IMR-90 (cell line): Measurements from ENCODE around the gene SMG5. TPM values are rescaled to one million over a fixed set of nuclear protein-coding genes. Genes with fewer than 3 reads are reported as not detected.

Experiments
- ATAC-seq: fragments of 200-7000 bp; cut with Tn5 transposase; 2 replicates; pipeline ENCODE4 v1.9.1; 2020; ENCODE audit warnings: low read depth, mild to moderate bottlenecking, moderate library complexity
- BruUV-seq: library from RNA; stranded (reverse); fragments of 400-500 nt; replicated peaks from 2 replicates; lab custom pipeline; 2021; lab: Mats Ljungman, UMichigan
- CTCF ChIA-PET: fragments of 300-600 bp; formaldehyde crosslinking; extraction: SDS; loops from one replicate; lab custom pipeline; 2021; ENCODE audit warnings: antibody characterized with exemption; lab: Yijun Ruan, JAX
- POLR2A ChIA-PET: fragments of 300-600 bp; sonication (Branson Sonifier 250); formaldehyde crosslinking; loops from one replicate; lab custom pipeline; 2022; ENCODE audit warnings: antibody characterized with exemption; ENCODE audit not compliant: unreplicated experiment; lab: Charles Lee
- DNase-seq: peaks from one replicate; pipeline ENCODE4 v3.0.0; 2013
- H2AFZ ChIP-seq: replicated peaks from 2 replicates; pipeline ENCODE3; 2013; ENCODE audit warnings: low read length, mild to moderate bottlenecking; ENCODE audit not compliant: poor library complexity
- H2AK5ac ChIP-seq: 2 replicates; pipeline ENCODE4 v1.6.1; 2013; ENCODE audit warnings: low read depth, low read length, inconsistent platforms
- H2AK9ac ChIP-seq: replicated peaks from 2 replicates; pipeline ENCODE3; 2013; ENCODE audit warnings: mild to moderate bottlenecking, low read depth, low read length, moderate library complexity; ENCODE audit not compliant: poor library complexity
- H2BK120ac ChIP-seq: 2 replicates; pipeline ENCODE4 v1.6.1; 2013; ENCODE audit warnings: low read depth, low read length, inconsistent platforms
- H2BK15ac ChIP-seq: 3 replicates; pipeline ENCODE4 v1.6.1; 2013; ENCODE audit warnings: low read depth, low read length, inconsistent platforms
- H2BK20ac ChIP-seq: 2 replicates; pipeline ENCODE4 v1.6.1; 2013; ENCODE audit warnings: low read depth, mild to moderate bottlenecking, inconsistent platforms, low read length, moderate library complexity
- H2BK5ac ChIP-seq: 2 replicates; pipeline ENCODE4 v1.6.1; 2013; ENCODE audit warnings: mild to moderate bottlenecking, low read depth, low read length, inconsistent platforms; ENCODE audit not compliant: poor library complexity, severe bottlenecking
- H3K14ac ChIP-seq: replicated peaks from 2 replicates; pipeline ENCODE4 v1.6.1; 2013; ENCODE audit warnings: low read depth, low read length, inconsistent platforms
- H3K18ac ChIP-seq: 2 replicates; pipeline ENCODE4 v1.6.1; 2013; ENCODE audit warnings: low read depth, low read length, control low read depth
- H3K23ac ChIP-seq: 2 replicates; pipeline ENCODE4 v1.6.1; 2013; ENCODE audit warnings: low read depth, low read length, inconsistent platforms
- H3K27ac ChIP-seq: 2 replicates; pipeline ENCODE4 v1.5.1; 2013; ENCODE audit warnings: mild to moderate bottlenecking, control low read depth, low read length; ENCODE audit not compliant: insufficient read depth
- H3K27me3 ChIP-seq: 2 replicates; pipeline ENCODE4 v1.6.1; 2013; ENCODE audit warnings: low read length; ENCODE audit not compliant: control insufficient read depth, insufficient read depth
- H3K36me3 ChIP-seq: 2 replicates; pipeline ENCODE4 v1.6.1; 2013; ENCODE audit warnings: low read length, mixed read lengths; ENCODE audit not compliant: control insufficient read depth, insufficient read depth
- H3K4ac ChIP-seq: 2 replicates; pipeline ENCODE4 v1.6.1; 2013; ENCODE audit warnings: low read depth, low read length, inconsistent platforms
- H3K4me1 ChIP-seq: 2 replicates; pipeline ENCODE4 v1.6.1; 2013; ENCODE audit warnings: low read length, mixed read lengths; ENCODE audit not compliant: control insufficient read depth, insufficient read depth
- H3K4me2 ChIP-seq: 2 replicates; pipeline ENCODE4 v1.6.1; 2013; ENCODE audit warnings: low read depth, mild to moderate bottlenecking, control low read depth, low read length, moderate library complexity
- H3K4me3 ChIP-seq: 2 replicates; pipeline ENCODE4 v1.5.1; 2013; ENCODE audit warnings: low read depth, mild to moderate bottlenecking, control low read depth, low read length, moderate library complexity; ENCODE audit not compliant: insufficient read depth
- H3K56ac ChIP-seq: 2 replicates; pipeline ENCODE4 v1.6.1; 2013; ENCODE audit warnings: low read length, inconsistent platforms; ENCODE audit not compliant: insufficient read depth; ENCODE audit errors: extremely low read depth
- H3K79me1 ChIP-seq, 2 experiments: 2 replicates each; pipeline ENCODE4 v1.6.1; 2013; ENCODE audit warnings: low read length in 2 of 2, inconsistent platforms in 1 of 2, low read depth in 1 of 2
- H3K9ac ChIP-seq: 2 replicates; pipeline ENCODE4 v1.6.1; 2013; ENCODE audit warnings: low read depth, low read length, control low read depth
- H3K9me1 ChIP-seq: 2 replicates; pipeline ENCODE4 v1.6.1; 2013; ENCODE audit warnings: low read length, inconsistent platforms; ENCODE audit not compliant: insufficient read depth
- H3K9me3 ChIP-seq: 2 replicates; pipeline ENCODE4 v1.6.1; 2013; ENCODE audit warnings: low read length; ENCODE audit not compliant: control insufficient read depth, insufficient read depth
- H4K20me1 ChIP-seq: 2 replicates; pipeline ENCODE4 v1.6.1; 2013; ENCODE audit warnings: low read length, inconsistent platforms; ENCODE audit not compliant: insufficient read depth
- H4K5ac ChIP-seq: 2 replicates; pipeline ENCODE4 v1.6.1; 2013; ENCODE audit warnings: mild to moderate bottlenecking, low read depth, low read length, control low read depth
- H4K8ac ChIP-seq, 2 experiments: 2 replicates each; pipeline ENCODE4 v1.6.1; 2013; ENCODE audit warnings: low read depth in 2 of 2, low read length in 2 of 2, control low read depth in 1 of 2, inconsistent platforms in 1 of 2
- H4K91ac ChIP-seq: 2 replicates; pipeline ENCODE4 v1.6.1; 2013; ENCODE audit warnings: low read depth, low read length, inconsistent platforms; ENCODE audit not compliant: insufficient read depth
- BHLHE40 ChIP-seq: fragments of 150-350 bp; IDR thresholded peaks from 2 replicates; pipeline ENCODE4 v1.6.1; 2016; ENCODE audit warnings: mild to moderate bottlenecking, low read depth, low read length
- CEBPB ChIP-seq: IDR thresholded peaks from 2 replicates; pipeline ENCODE4 v1.6.1; 2012; ENCODE audit warnings: low read depth, low read length, improper control_type of control experiment
- CHD1 ChIP-seq: IDR thresholded peaks from 2 replicates; pipeline ENCODE4 v1.6.1; 2012; ENCODE audit warnings: low read depth, low read length, improper control_type of control experiment
- ELK1 ChIP-seq: fragments of 150-350 bp; IDR thresholded peaks from 2 replicates; pipeline ENCODE4 v1.6.1; 2016; ENCODE audit warnings: low read depth, mild to moderate bottlenecking, low read length, moderate library complexity, borderline replicate concordance
- FOS ChIP-seq: fragments of 150-350 bp; IDR thresholded peaks from 2 replicates; pipeline ENCODE4 v1.6.1; 2016; ENCODE audit warnings: low read depth, low read length
- MAFK ChIP-seq: IDR thresholded peaks from 2 replicates; pipeline ENCODE4 v1.6.1; 2012; ENCODE audit warnings: low read depth, low read length, improper control_type of control experiment
- MAZ ChIP-seq: IDR thresholded peaks from 2 replicates; pipeline ENCODE4 v1.6.1; 2012; ENCODE audit warnings: low read depth, mild to moderate bottlenecking, low read length, improper control_type of control experiment, moderate library complexity, borderline replicate concordance
- MXI1 ChIP-seq: IDR thresholded peaks from 2 replicates; pipeline ENCODE4 v1.6.1; 2012; ENCODE audit warnings: low read depth, mild to moderate bottlenecking, low read length, moderate library complexity, borderline replicate concordance
- NFE2L2 ChIP-seq: fragments of 150-350 bp; IDR thresholded peaks from 2 replicates; pipeline ENCODE4 v1.6.1; 2016; ENCODE audit warnings: low read depth, mild to moderate bottlenecking, low read length
- POLR2A ChIP-seq: IDR thresholded peaks from 2 replicates; pipeline ENCODE4 v1.6.1; 2012; ENCODE audit warnings: mild to moderate bottlenecking, low read depth, low read length
- RAD21 ChIP-seq: IDR thresholded peaks from 2 replicates; pipeline ENCODE4 v1.6.1; 2012; ENCODE audit warnings: low read length, improper control_type of control experiment
- RCOR1 ChIP-seq: IDR thresholded peaks from 2 replicates; pipeline ENCODE4 v1.6.1; 2012; ENCODE audit warnings: mild to moderate bottlenecking, low read length, improper control_type of control experiment; ENCODE audit not compliant: insufficient replicate concordance
- RFX5 ChIP-seq: IDR thresholded peaks from 2 replicates; pipeline ENCODE4 v1.8.0; 2012; ENCODE audit warnings: low read depth, mild to moderate bottlenecking, low read length, moderate library complexity
- SMC3 ChIP-seq: fragments of 150-350 bp; IDR thresholded peaks from 2 replicates; pipeline ENCODE4 v1.6.1; 2016; ENCODE audit warnings: low read depth, mild to moderate bottlenecking, antibody characterized with exemption, low read length, moderate library complexity
- WGBS, 2 experiments: methylation state at CpG; one replicate each; pipeline versions ENCODE4 v1.1.5 to v1.1.7; 2013; ENCODE audit warnings: missing lambda C conversion rate in 2 of 2; ENCODE audit not compliant: insufficient read length in 1 of 2; ENCODE audit errors: extremely low coverage in 2 of 2; 5-methylcytosine and 5-hydroxymethylcytosine counted together
- dilution Hi-C: fragments of 300-500 bp; cut with HindIII; formaldehyde crosslinking; loops from one replicate; pipeline ENCODE4 v1.14.3; 2018; ENCODE audit warnings: low sequenced_read_pairs; ENCODE audit not compliant: unreplicated experiment
- in situ Hi-C: fragments of 300-500 bp; cut with MboI; formaldehyde crosslinking; loops from 3 replicates; pipeline ENCODE4 v1.14.3; 2019; ENCODE audit warnings: low sequenced_read_pairs, inconsistent platforms, mixed read lengths
- intact Hi-C: fragments of 100-400 bp; cut with micrococcal nuclease; formaldehyde crosslinking; loops from 2 replicates; pipeline ENCODE4 v1.10.0; 2022
- polyA plus RNA-seq, 3 experiments: library from polyadenylated mRNA; depleted of rRNA; stranded (reverse); fragments of >200 nt; gene quantifications; 2 replicates each; pipeline ENCODE4 v1.2.3, GENCODE V29; 2012; ENCODE audit warnings: low replicate concordance in 1 of 3
- total RNA-seq: library from RNA; depleted of rRNA; stranded (reverse); fragments of >200 nt; gene quantifications from 2 replicates; pipeline ENCODE4 v1.2.3, GENCODE V29; 2012
- TF ChIP-seq, protein P1 (sequence below): conservative IDR thresholded peaks from 2 replicates; pipeline ENCODE4 v1.5.1; 2012; ENCODE audit warnings: mild to moderate bottlenecking, low read depth, low read length, improper control_type of control experiment
- TF ChIP-seq, protein P2 (sequence below): fragments of 150-350 bp; IDR thresholded peaks from 2 replicates; pipeline ENCODE4 v1.6.1; 2017; ENCODE audit warnings: mild to moderate bottlenecking, antibody characterized with exemption, low read length, low read depth

The SMG5 gene
- total and polyA plus RNA-seq, 2 of the 4 experiments (the other 2 are of a cell fraction): 34.7 to 37.3 TPM

DNA sequence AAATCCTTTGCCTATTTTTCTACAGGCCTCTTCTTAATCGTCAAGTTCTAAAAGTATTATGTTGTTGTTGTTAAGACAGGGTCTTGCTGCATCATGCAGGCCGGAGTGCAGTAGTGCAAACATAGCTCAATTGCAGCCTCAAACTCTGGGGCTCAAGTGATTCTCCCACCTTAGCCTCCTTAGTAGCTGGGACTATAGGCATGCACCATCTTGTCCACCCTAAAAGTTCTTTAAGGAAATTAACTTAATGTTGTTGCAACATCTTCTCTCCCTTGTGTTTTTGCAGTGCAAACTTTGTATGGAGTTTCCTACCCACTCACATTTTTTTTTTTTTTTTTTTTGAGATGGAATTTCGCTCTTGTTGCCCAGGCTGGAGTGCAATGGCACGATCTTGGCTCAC lies 20.6 kb upstream of the SMG5 start:
- no peaks in the 10 kb centered on the region for H3K27me3 ChIP-seq
- ChIA-PET POLR2A (no interaction called here), CTCF (no interaction called here)
- H3K36me3 ChIP-seq: peaks cover 20% of the 10 kb centered on the region
- H3K9me1 ChIP-seq: peaks cover 4% of the 10 kb centered on the region
- H3K18ac ChIP-seq: no peak overlapping the region
- H2BK15ac ChIP-seq: no peak overlapping the region
- H3K4me2 ChIP-seq: no peak overlapping the region
- TF ChIP-seq RCOR1: no peak
- no peak for TF ChIP-seq BHLHE40
- no peak for TF ChIP-seq MXI1
- TF ChIP-seq FOS: no peak
- TF ChIP-seq SMC3: no peak
- no peak for TF ChIP-seq POLR2A
- no peak for TF ChIP-seq ELK1
- TF ChIP-seq NFE2L2: no peak
- no peak for TF ChIP-seq RFX5
- no peak for TF ChIP-seq MAZ
- TF ChIP-seq CEBPB: no peak
- TF ChIP-seq CHD1: no peak
- no peak for TF ChIP-seq RAD21
- TF ChIP-seq, protein P1, sequence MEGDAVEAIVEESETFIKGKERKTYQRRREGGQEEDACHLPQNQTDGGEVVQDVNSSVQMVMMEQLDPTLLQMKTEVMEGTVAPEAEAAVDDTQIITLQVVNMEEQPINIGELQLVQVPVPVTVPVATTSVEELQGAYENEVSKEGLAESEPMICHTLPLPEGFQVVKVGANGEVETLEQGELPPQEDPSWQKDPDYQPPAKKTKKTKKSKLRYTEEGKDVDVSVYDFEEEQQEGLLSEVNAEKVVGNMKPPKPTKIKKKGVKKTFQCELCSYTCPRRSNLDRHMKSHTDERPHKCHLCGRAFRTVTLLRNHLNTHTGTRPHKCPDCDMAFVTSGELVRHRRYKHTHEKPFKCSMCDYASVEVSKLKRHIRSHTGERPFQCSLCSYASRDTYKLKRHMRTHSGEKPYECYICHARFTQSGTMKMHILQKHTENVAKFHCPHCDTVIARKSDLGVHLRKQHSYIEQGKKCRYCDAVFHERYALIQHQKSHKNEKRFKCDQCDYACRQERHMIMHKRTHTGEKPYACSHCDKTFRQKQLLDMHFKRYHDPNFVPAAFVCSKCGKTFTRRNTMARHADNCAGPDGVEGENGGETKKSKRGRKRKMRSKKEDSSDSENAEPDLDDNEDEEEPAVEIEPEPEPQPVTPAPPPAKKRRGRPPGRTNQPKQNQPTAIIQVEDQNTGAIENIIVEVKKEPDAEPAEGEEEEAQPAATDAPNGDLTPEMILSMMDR: no peak
- TF ChIP-seq MAFK: no peak
- TF ChIP-seq, protein P2, sequence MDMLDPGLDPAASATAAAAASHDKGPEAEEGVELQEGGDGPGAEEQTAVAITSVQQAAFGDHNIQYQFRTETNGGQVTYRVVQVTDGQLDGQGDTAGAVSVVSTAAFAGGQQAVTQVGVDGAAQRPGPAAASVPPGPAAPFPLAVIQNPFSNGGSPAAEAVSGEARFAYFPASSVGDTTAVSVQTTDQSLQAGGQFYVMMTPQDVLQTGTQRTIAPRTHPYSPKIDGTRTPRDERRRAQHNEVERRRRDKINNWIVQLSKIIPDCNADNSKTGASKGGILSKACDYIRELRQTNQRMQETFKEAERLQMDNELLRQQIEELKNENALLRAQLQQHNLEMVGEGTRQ: no peak
- H2AFZ ChIP-seq: no peak overlapping the region
- WGBS, 2 experiments: no CpG with 5 or more reads among the region's 4 CpGs
- no peak overlapping the region for H4K5ac ChIP-seq
- no peak overlapping the region for H3K14ac ChIP-seq
- ATAC-seq (no peak), DNase-seq (no peak)
- H3K4ac ChIP-seq: no peak overlapping the region
- peaks cover 4 to 10% of the 10 kb centered on the region in 2 experiments; a peak in 1 of 4 replicates for H3K79me1 ChIP-seq
- intact Hi-C loops (no loop called here), in situ Hi-C loops (no loop called here), dilution Hi-C loops (no loop called here)
- H3K27ac ChIP-seq: no peak overlapping the region
- no peak overlapping the region for H3K23ac ChIP-seq
- H2BK5ac ChIP-seq: no peak overlapping the region
- H4K91ac ChIP-seq: no peak overlapping the region
- no peak overlapping the region for H3K4me3 ChIP-seq
- H2AK9ac ChIP-seq: no peak overlapping the region
- BruUV-seq: no TSS peak
- H4K20me1 ChIP-seq: peaks cover 6% of the 10 kb centered on the region; the same call in 1 of the 2 replicates
- H3K9me3 ChIP-seq: no peaks in the 10 kb centered on the region
- no peak overlapping the region for H2AK5ac ChIP-seq
- H2BK20ac ChIP-seq: no peak overlapping the region
- no peak overlapping the region for H3K9ac ChIP-seq
- H3K4me1 ChIP-seq: peaks cover 5% of the 10 kb centered on the region
- H4K8ac ChIP-seq: no peak overlapping the region
- H3K56ac ChIP-seq: no peak overlapping the region
- no peak overlapping the region for H2BK120ac ChIP-seq
